ENCODE results near the gene MRM3.
"Not testable (repeated sequence)": the region's sequence is repeated elsewhere in the genome, so short reads cannot be mapped to it uniquely, and the experiment has no call there.

MRM3 gene

DNA sequence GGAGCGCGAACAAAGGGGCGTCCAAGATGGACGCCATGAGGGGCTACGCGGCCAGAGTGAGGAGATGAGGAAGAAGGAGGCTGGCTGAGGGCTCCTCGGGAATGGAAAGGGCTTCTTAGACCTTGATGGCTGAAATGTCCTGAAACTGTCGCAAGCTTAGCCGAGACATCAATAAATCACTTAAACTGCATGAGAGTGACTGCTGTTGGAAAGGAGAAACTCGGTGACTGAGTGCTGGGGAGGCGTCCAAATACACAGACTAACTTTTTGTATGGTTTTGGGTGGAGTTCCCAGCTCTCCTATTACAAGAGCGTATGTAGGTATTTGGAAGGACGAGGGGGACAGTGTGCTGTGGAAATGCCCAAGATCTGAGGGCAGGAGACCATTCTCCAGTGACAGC lies 28.7 kb upstream of the MRM3 start:
- no peak for DNase-seq (ENCODE audit: low spot score)

DNA sequence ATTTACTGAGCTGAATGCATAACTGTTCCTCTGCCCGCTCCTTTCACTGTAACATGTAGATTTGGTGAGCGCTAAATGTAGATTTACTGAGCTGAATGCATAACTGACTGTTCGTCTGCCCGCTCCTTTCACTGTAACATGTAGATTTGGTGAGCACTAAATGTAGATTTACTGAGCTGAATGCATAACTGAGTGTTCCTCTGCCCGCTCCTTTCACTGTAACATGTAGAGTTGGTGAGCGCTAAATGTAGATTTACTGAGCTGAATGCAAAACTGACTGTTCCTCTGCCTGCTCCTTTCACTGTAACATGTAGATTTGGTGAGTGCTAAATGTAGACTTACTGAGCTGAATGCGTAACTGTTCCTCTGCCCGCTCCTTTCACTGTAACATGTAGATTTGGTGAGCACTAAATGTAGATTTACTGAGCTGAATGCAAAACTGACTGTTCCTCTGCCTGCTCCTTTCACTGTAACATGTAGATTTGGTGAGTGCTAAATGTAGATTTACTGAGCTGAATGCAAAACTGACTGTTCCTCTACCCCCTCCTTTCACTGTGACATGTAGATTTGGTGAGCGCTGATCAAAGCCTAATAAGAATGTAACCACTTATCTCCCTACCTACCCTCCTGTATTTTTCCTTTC lies 26.7 kb upstream of the MRM3 start:
- DNase-seq (ENCODE audit: low spot score): not testable (repeated sequence)

DNA sequence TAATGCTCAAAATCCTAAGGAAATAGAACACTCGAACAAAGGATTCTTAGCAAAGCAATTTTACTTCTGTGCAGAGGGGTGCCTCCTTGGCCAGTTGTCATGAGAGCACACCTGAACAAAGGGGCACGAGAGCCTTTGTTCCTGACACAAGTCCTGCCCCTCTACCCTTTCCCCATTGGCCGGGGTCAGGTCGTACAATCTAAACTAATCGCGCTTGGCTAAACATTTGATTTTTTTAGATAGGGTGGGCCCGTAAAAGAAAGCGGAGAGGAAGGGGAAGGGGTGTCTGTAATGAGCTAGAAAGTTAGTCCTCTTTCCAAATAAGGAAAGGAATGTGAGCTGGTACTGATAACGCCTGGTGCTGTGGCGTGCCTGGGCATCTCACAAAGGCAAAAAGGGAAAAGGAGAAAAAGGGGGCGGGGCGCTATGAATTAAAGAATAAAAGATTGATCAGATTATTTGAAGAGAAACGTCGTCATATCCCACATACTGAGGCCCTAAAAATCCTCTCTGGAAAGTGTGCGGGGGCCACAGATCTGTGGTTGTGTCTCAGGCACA lies 26.1 kb upstream of the MRM3 start:
- not testable (repeated sequence) for DNase-seq (ENCODE audit: low spot score)

DNA sequence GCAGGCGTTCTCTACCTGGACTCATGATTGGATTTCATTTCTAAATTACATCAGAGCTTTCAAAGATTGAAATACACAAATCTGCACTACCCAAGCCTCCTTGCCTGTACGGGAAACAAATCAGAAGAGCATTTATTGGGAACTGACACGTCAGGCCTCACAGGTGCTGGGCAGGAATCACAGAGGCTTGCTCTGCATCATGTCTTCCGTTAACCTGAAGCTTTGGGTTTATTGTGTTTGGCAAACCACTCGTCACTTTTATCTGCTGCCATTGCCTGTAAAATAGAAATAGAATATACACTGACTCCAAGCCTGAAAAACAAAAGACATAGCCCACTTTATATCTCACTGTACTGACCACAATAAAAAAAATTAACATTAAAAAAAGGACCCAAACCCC lies 22.2 kb upstream of the MRM3 start:
- no peak for DNase-seq (ENCODE audit: low spot score)

DNA sequence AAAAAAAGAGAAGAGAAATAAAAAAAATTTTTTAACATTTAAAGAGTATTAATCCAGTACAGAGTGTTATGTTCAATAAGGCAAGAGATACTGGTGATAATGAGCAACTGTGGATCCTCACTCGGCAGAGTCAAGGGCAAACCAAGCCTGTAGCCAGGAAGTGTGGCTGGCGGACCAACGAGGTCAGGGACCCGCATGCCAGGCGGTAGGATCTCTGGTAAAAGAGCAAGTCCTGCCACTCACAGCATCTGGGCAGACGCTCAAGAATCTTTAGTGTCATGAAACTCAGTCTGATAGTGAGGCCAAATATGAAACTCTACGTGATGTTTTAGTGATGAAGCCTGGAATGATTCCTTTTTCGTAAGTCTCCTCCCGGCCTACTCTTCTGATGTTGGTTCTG lies 21.8 kb upstream of the MRM3 start:
- DNase-seq (ENCODE audit: low spot score): no peak

DNA sequence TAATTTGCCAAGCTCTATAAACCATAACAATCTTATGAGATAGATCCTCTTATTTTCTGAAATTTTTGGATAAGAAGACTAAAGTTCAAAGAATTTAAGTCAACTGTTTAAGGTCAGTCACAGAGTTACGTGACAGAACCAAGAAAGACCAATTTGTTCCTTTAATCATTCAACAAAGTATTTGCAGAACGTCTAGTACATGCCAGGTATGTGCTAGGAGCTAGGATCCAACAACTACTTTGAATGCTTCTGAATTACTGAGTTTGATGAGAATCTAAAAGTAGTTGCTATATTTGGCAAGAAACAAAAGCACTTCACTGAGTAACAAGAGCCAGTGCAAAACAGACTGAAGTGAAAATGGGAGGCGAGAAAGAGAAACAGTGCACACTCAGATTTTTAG lies 15.1 kb upstream of the MRM3 start:
- no peak for DNase-seq (ENCODE audit: low spot score)

DNA sequence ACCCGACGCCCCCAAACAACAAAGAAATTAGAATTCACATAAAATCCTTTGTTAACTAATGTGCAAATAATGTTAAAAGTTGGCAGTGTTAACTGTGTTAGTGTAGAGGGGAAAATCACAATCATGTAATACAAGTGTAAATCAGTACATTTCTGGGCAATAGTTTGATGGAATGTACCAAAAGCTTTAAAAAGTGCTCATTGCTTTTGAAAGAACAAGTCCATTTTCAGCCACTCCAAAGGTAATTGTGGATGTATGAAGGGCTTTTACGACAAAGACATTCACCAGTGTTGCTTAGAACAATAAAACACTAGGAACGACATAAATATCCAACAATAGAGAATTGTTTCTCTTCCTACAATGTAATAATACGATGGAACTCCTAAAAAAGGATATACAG lies 9.1 kb upstream of the MRM3 start:
- DNase-seq (ENCODE audit: low spot score): no peak

DNA sequence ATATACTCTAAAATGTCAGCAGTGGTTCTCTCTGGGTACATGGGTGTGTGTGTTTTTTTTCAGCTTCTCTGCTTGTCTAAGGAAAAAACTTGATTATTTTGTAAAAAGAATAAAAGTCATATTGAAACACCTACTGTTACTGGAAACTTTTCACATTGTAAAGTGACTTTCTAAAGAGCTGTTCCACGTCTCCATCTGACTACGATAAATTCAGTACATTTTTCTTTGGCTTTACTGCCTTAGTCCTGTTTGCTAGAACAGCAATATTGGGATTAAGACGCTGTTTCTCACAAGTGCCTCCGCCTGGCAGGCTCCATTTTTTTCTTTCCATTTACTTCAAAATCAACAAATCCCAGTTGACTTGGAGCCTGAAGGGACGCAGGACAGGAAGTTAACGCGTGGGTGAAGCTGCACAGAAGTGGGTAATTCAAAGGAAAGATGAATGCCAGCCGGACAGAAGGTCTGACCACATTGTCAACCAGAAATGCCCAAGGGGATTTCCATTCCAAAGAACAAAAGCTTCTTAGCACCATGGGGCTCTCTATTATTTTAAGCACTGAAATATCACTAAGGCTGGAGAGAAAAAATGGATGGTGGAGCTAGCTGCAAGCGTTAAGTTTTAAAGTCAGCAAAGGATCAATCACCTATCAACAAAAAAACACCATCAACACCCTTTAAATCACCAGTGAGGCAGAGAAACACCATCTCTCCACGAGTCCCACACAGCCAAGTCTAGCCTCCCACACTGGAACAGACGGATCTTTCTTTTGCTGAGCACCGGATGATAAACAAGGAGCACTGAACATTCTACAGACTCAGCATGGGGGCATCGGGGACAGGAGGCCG lies 8.5 kb upstream of the MRM3 start:
- DNase-seq (ENCODE audit: low spot score): no peak

DNA sequence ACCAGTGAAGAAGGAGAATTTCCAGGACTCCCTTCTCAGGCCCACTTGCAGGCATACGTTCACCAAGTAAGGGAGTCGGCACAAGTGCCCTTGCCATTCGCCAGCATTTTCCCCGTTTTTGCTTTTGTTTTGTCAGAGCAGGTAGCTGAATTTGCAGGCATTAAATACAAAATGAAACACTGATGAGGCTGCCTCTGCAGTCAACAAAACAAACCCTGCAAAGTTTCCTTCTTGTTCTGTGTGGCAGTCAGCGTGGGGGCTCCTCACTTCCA lies 7.9 kb upstream of the MRM3 start:
- no peak for DNase-seq (ENCODE audit: low spot score)

DNA sequence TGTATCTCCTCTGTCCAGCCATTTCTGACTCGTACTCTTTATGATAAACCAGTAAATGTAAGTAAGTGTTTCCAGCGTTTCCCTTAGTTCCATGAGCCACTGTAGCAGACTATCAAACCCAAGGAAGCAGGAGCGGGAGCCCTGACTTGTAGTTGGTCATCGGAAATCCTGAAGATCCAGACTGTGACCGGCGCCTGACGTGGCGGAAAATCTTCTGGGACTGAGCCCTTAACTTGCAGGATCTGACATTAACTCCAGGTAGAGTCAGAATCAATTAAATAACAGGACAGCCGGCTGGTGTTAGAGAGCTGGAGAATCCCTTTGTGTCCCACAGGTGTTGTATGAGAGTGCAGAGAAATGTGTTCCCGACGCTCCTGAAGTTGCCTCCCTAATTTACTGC lies 4.1 kb upstream of the MRM3 start:
- DNase-seq (ENCODE audit: low spot score): no peak

DNA sequence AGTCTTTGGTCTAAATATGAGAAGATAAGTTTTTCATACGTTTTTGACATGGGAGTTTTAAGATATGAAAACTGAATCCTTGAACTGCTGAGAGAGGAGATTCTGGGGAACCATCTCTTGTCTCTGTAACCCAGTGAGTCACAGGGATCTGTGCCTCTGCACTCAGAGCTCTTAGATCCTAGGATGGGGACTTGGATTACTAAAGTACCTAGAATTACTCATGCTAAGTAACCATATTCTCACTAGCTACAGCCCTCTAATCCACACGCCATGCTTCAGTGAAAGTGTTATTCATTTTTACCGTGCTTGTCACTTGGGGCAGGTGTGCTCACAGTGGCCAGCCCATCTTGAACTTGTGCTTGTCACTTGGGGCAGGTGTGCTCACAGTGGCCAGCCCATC lies 2.0 kb downstream of the MRM3 start:
- no peak for DNase-seq (ENCODE audit: low spot score)

DNA sequence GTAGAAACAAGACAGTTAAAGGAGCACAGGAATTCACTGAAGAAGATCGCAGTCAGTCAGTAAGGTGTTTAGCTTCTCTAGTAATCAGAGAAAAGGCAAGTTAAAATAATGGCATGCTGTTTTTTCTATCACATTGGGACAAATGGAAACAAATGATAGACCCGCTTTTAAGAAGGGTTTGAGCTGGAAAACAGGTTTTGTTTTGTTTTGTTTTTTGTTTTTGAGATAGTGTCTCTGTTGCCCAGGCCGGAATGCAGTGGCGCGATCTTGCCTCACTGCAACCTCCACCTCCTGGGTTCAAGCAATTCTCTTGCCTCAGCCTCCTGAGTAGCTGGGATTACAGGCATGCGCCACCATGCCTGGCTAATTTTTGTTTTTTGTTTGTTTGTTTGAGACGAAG lies 3.7 kb downstream of the MRM3 start:
- not testable (repeated sequence) for DNase-seq (ENCODE audit: low spot score)

DNA sequence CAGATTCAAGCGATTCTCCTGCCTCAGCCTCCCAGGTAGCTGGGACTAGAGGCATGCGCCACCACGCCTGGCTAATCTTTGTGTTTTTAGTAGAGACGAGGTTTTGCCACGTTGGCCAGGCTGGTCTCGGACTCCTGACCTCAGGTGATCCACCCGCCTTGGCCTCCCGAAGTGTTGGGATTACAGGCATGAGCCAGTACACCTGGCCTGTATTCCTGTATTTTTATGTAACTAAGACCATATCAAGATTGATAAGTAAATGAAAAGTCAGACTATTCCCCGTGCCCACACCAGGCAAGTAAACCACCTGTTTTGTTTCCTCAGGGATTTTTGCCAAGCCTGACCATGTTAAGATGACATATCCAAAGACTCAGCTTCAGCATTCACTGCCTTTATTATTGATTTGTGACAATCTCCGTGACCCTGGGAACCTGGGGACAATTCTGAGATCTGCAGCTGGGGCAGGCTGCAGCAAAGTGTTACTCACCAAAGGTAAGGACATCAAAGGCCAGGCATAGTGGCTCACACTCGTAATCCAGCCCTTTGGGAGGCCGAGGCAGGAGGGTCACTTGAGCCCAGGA lies 5.6 kb downstream of the MRM3 start:
- DNase-seq (ENCODE audit: low spot score): no peak

DNA sequence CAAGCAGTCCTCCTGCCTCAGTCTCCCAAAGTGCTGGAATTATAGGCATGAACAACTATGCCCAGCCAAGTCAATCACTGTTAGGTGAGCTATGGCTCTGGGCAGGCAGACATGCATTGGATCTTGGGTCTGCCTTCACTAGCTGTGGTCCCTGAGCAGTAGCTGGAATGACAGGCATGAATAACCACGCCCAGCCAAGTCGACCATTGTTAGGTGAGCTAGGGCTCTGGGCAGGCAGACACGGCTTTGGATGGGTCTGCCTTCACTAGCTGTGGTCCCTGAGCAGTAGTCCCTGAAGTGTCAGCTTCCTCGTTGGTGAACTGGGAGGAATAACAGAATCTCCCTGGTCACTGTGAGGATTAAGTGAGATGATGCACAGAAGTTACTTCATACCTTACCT lies 6.4 kb downstream of the MRM3 start:
- DNase-seq (ENCODE audit: low spot score): no peak

DNA sequence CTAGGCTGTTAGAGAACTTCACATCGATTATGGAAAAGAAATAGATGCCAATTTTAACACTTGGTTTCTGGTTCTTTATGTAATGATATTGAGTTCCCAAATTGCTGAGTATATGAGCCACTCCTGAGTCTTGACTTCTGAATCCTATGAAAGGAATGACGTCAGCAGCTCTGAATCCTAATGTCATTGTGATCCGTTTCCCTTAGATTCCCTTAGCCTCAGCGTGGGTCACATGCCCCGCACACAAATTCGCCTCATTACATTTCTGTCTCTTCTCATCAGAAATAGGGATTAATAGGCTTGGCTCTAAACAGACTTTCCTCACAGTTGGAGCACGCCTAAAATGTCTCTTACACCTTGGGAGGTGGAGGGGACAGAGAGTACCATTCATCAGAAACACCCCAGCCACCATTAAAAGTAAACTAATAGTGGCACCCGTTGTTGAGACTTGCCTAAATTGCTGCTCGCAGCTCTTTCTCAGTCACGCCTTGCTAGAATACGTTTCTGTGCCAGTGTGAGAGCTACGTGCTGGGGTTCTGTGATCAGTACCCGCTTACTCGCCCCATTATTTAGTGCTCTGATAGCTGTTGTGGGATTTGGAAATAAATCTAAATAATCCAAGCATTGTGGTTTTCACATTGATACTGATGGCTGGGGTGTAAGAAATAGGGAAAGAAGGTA lies 7.1 kb downstream of the MRM3 start:
- DNase-seq (ENCODE audit: low spot score): no peak

DNA sequence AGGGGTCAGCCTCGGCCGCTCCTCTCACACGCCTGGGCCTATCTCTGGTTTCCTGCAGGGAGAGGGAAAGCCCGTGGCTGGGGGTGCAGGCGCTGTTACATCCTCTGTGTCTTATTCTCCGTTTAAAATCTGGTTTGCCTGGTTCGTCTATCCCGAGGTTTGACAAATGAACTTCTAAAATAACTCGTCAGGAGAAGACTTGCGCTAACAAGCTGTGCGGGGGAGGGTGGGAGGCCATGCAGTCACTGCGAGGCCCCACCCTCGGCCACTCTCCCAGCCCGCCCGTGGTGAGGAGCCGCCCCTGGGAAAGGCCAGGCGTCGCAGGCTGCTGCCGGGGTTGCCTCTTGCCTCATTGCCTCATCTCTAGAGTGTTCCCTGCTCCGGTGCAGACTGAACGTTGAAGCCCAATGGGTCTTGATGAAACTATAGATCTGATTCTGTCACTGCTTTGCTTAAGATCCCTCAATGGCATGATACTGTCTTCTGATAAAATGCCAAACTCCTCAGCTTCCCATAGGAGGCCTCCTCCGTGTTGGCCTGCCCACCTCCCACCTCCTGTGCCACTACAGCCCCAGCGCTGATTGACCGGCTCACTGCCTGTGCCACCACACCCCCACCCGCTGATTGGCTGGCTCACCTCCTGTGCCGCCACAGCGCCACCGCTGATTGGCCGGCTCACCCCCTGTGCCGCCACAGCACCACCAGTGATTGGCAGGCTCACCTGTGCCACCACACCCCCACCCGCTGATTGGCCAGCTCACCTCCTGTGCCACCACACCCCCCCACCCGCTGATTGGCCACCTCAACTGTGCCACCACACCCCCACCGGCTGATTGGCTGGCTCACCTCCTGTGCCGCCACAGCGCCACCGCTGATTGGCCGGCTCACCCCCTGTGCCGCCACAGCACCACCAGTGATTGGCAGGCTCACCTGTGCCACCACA lies 8.0 kb downstream of the MRM3 start:
- not testable (repeated sequence) for DNase-seq (ENCODE audit: low spot score)

DNA sequence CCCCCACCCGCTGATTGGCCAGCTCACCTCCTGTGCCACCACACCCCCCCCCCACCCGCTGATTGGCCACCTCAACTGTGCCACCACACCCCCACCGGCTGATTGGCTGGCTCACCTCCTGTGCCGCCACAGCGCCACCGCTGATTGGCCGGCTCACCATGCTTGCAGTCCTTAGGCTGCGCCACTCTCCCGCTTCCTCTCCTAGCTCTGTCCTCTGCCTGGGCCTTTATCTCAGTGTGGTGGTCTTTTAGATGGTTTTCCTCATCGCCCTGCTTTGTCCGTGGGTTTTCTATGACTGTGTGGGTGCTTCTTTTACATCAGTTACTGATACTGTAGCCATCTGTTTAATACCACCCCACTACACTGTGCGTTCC lies 8.7 kb downstream of the MRM3 start:
- not testable (repeated sequence) for DNase-seq (ENCODE audit: low spot score)

DNA sequence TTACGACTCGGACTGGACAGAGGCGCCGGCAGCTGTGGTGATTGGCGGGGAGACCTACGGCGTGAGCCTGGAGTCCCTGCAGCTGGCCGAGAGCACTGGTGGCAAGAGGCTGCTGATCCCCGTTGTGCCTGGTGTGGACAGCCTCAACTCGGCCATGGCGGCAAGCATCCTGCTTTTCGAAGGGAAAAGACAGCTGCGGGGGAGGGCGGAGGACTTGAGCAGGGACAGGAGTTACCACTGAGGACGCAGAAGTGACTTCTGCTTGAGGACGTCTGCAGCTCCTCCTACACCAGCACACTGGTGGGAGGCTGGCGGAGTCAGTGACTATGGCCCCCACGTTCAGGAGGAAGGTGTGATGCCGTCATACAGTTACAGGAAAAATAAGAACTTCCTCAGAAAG lies 9.7 kb downstream of the MRM3 start:
- DNase-seq (ENCODE audit: low spot score): no peak

DNA sequence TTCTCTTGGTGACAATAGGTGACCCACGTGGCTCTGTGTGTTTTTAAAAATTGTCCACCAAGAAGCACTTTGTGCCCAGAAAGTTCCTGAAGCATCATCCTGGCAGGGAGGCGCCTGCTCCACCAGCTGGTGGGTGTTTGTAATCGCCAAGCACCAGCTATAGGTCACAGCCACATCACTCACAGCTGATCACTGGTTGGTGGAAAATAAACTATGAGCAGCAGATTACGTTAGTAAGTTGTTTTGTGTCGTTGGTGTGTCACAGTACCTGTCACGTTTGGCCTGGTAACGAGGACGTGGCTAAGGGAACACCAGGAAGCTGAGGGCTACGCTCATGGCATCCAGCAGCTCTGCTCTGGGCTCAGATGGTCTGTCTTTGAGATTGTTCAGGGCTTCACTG lies 10.1 kb downstream of the MRM3 start:
- no peak for DNase-seq (ENCODE audit: low spot score)

DNA sequence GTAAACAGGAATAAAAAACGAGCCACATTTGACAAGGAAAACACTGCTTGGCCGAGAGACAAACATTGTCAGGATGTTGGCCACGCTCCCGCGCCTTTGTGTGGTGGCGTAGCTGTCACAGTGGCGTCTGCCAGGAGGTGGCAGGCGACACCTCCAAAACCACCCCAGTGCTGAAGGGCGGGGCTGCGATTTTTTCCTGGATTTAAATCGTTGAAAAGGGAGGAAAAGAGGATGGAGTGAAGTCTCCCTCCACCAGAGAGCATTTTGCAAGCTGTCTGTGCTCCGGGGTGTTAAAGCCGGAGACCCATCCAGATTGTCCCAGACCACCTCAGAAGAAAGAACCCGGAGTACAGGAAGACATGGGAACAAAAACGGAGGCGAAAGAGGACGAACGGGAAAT lies 12.7 kb downstream of the MRM3 start:
- peak; percentile 85 for DNase-seq (ENCODE audit: low spot score)

DNA sequence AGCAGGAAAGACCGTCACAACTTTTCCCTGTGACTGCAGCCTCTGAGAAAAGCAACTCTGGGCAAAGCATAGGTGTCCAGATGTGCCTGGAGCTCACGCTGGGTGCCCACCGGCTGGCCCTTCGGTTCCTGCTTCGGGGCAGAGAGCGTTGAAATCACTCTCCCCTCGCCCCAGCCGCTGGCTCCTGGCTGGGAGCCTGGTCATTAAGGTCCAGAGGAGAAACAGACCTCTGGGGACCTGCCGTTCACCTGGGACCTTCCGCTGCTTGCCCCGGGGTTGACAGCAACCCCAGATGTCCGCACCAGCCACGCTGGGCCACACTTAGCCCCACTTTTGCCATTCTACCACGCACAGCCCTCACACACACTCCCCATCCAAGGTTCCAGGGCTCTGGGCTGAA lies 13.1 kb downstream of the MRM3 start:
- no peak for DNase-seq (ENCODE audit: low spot score)

DNA sequence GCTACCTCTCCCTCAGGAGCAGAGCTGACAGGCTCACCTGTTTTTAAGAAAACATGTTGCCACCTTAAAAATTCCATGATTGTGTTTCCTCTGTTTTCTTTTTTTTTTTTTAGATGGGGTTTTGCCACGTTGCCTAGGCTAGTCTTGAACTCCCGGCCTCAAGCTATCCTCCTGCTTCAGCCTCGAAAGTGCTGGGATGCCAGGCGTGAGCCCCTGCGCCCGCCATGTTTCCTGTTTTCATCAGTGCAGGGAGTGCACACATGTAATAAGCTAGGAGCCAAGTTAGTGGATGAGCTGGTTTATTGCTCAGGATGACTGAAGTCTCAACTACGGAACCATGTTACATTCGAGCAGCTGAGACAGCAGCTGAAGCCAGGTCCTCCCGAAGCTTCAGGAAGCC lies 13.6 kb downstream of the MRM3 start:
- no peak for DNase-seq (ENCODE audit: low spot score)

All from putamen (tissue), 1 donor.